BJ (cell line): Measurements from ENCODE around the gene TGFB3. TPM values are rescaled to one million over a fixed set of nuclear protein-coding genes. Genes with fewer than 3 reads are reported as not detected.

Experiments used
- CTCF ChIA-PET: fragments of 350-600 bp; formaldehyde crosslinking; extraction: SDS; loops from one replicate; lab custom pipeline; 2021; ENCODE audit warnings: antibody characterized with exemption, inconsistent platforms; lab: Yijun Ruan, JAX
- POLR2A ChIA-PET: fragments of 300-600 bp; sonication (Branson Sonifier 250); formaldehyde crosslinking; extraction: SDS; loops from one replicate; lab custom pipeline; 2021; ENCODE audit warnings: antibody characterized with exemption; lab: Charles Lee
- DNase-seq: peaks from one replicate; pipeline ENCODE4 v3.0.0-alpha.2; 2011; ENCODE audit warnings: low read depth
- H3K27me3 ChIP-seq: 2 replicates; pipeline ENCODE4 v1.6.0; 2011; ENCODE audit warnings: low read length; ENCODE audit not compliant: control insufficient read depth, insufficient read depth
- H3K36me3 ChIP-seq: 2 replicates; pipeline ENCODE4 v1.5.1; 2011; ENCODE audit warnings: low read length; ENCODE audit not compliant: control insufficient read depth, insufficient read depth
- H3K4me3 ChIP-seq: 2 replicates; pipeline ENCODE4 v1.5.1; 2011; ENCODE audit warnings: low read depth, mild to moderate bottlenecking, control low read depth, low read length
- CTCF ChIP-seq: IDR thresholded peaks from 2 replicates; pipeline ENCODE4 v1.5.1; 2011; ENCODE audit warnings: low read depth, mild to moderate bottlenecking, control low read depth, inconsistent platforms, low read length, moderate library complexity; ENCODE audit not compliant: insufficient read depth
- polyA plus RNA-seq: library from polyadenylated mRNA; depleted of rRNA; stranded (reverse); fragments of >200 nt; gene quantifications from 2 replicates; pipeline ENCODE4 v1.2.3, GENCODE V29; 2011; rRNA removed

The TGFB3 gene
- polyA plus RNA-seq, 1 experiment = 6.7 TPM

GRCh38 chr14:75909630-75910029, 72.2 kb downstream of the TGFB3 start:
- no peaks in the 10 kb centered on the region for H3K27me3 ChIP-seq
- no peak overlapping the region for H3K4me3 ChIP-seq
- ChIA-PET CTCF (interaction anchor here (1.1 to 8.7 kb wide), 2 partner anchors 9 to 71 kb away, joined by 3 to 160 read pairs; partner anchors contain the start of genes IFT43 and TGFB3), POLR2A (no interaction called here)
- no peak for TF ChIP-seq CTCF
- DNase-seq = no peak
- H3K36me3 ChIP-seq = peaks cover 3% of the 10 kb centered on the region; the same call in 1 of the 2 replicates

Other genes with a start within 250 kb of the TGFB3 start
- gene IFT43, start 3.8 kb upstream of the TGFB3 start, polyA plus RNA-seq = 58.9 and 62.5 TPM in 2 replicates
- gene GPATCH2L, start 169.9 kb upstream of the TGFB3 start, polyA plus RNA-seq = 23.6 and 26.1 TPM in 2 replicates